CD4-positive, alpha-beta T cell treated with Interleukin-15 for 1 hour (primary cell): Measurements from ENCODE around the gene TRIM32.

ENCODE experiments used
- DNase-seq: peaks from one replicate; pipeline ENCODE4 v3.0.0-alpha.2; 2020

Gene TRIM32

GRCh38 chr9:116712781-116713180 is 25.7 kb downstream of the TRIM32 start:
- no peak for DNase-seq

GRCh38 chr9:116713271-116713670 is 26.2 kb downstream of the TRIM32 start:
- DNase-seq: no peak

GRCh38 chr9:116715751-116716150 is 28.6 kb downstream of the TRIM32 start:
- no peak for DNase-seq

GRCh38 chr9:116716438-116716837 is 29.3 kb downstream of the TRIM32 start:
- no peak for DNase-seq

- DNase-seq: no peak
Measured at GRCh38 chr9:116717150-116717549, 30.0 kb downstream of the TRIM32 start.

- no peak for DNase-seq
Measured at GRCh38 chr9:116718111-116718510, 31.0 kb downstream of the TRIM32 start.

GRCh38 chr9:116720111-116720510 is 33.0 kb downstream of the TRIM32 start:
- no peak for DNase-seq

GRCh38 chr9:116721411-116721810 is 34.3 kb downstream of the TRIM32 start:
- DNase-seq: no peak

GRCh38 chr9:116721944-116722343 is 34.8 kb downstream of the TRIM32 start:
- DNase-seq: no peak

- DNase-seq: no peak
Measured at GRCh38 chr9:116724123-116724522, 37.0 kb downstream of the TRIM32 start.

GRCh38 chr9:116726602-116727001 is 39.5 kb downstream of the TRIM32 start:
- no peak for DNase-seq

- DNase-seq: no peak
Measured at GRCh38 chr9:116733010-116733641, 46.0 kb downstream of the TRIM32 start.

GRCh38 chr9:116736399-116737151 is 49.5 kb downstream of the TRIM32 start:
- DNase-seq: no peak

- peak; percentile 26 for DNase-seq
Measured at GRCh38 chr9:116737152-116737546, 50.0 kb downstream of the TRIM32 start.

- DNase-seq: no peak
Measured at GRCh38 chr9:116741086-116741740, 54.1 kb downstream of the TRIM32 start.

GRCh38 chr9:116741742-116742141 is 54.6 kb downstream of the TRIM32 start:
- no peak for DNase-seq

- no peak for DNase-seq
Measured at GRCh38 chr9:116749176-116749575, 62.1 kb downstream of the TRIM32 start.

- DNase-seq: no peak
Measured at GRCh38 chr9:116749772-116750171, 62.7 kb downstream of the TRIM32 start.

GRCh38 chr9:116750510-116750909 is 63.4 kb downstream of the TRIM32 start:
- no peak for DNase-seq
